WTC11 (cell line): Measurements from ENCODE around the gene MLEC.

Source experiments
- CREB1 ChIP-seq: sonication (generic); formaldehyde crosslinking; IDR thresholded peaks from 2 replicates; pipeline ENCODE4 v1.8.0; 2023; ENCODE audit warnings: mild to moderate bottlenecking, missing genetic modification reagents
- FOXJ3 ChIP-seq: sonication (generic); formaldehyde crosslinking; IDR thresholded peaks from 2 replicates; pipeline ENCODE4 v1.9.0; 2021; ENCODE audit warnings: missing genetic modification reagents, mild to moderate bottlenecking, borderline replicate concordance
- RELA ChIP-seq: sonication (generic); formaldehyde crosslinking; IDR thresholded peaks from 2 replicates; pipeline ENCODE4 v1.8.1; 2022; ENCODE audit warnings: missing genetic modification reagents, mild to moderate bottlenecking, borderline replicate concordance
- SP1 ChIP-seq: sonication (generic); formaldehyde crosslinking; conservative IDR thresholded peaks from 2 replicates; pipeline ENCODE4 v1.8.1; 2022; ENCODE audit warnings: missing genetic modification reagents
- TCF7 ChIP-seq: sonication (generic); formaldehyde crosslinking; IDR thresholded peaks from 2 replicates; pipeline ENCODE4 v1.8.0; 2022; ENCODE audit warnings: mild to moderate bottlenecking, low read depth, missing genetic modification reagents, moderate library complexity
- TF ChIP-seq, protein P1 (sequence below): fragments of 200-600 bp; IDR thresholded peaks from 2 replicates; pipeline ENCODE4 v1.8.0; 2022; ENCODE audit warnings: antibody characterized with exemption
- TF ChIP-seq, protein P2 (sequence below): sonication (generic); formaldehyde crosslinking; IDR thresholded peaks from 2 replicates; pipeline ENCODE4 v1.8.0; 2022; ENCODE audit warnings: missing genetic modification reagents
- TF ChIP-seq, protein P3 (sequence below): sonication (generic); formaldehyde crosslinking; IDR thresholded peaks from 2 replicates; pipeline ENCODE4 v1.8.1; 2023; ENCODE audit warnings: mild to moderate bottlenecking, missing genetic modification reagents, moderate library complexity
- TF ChIP-seq, protein P4 (sequence below): sonication (generic); formaldehyde crosslinking; conservative IDR thresholded peaks from 2 replicates; pipeline ENCODE4 v1.8.1; 2023; ENCODE audit warnings: mild to moderate bottlenecking, low read depth, missing genetic modification reagents, moderate library complexity

DNA sequence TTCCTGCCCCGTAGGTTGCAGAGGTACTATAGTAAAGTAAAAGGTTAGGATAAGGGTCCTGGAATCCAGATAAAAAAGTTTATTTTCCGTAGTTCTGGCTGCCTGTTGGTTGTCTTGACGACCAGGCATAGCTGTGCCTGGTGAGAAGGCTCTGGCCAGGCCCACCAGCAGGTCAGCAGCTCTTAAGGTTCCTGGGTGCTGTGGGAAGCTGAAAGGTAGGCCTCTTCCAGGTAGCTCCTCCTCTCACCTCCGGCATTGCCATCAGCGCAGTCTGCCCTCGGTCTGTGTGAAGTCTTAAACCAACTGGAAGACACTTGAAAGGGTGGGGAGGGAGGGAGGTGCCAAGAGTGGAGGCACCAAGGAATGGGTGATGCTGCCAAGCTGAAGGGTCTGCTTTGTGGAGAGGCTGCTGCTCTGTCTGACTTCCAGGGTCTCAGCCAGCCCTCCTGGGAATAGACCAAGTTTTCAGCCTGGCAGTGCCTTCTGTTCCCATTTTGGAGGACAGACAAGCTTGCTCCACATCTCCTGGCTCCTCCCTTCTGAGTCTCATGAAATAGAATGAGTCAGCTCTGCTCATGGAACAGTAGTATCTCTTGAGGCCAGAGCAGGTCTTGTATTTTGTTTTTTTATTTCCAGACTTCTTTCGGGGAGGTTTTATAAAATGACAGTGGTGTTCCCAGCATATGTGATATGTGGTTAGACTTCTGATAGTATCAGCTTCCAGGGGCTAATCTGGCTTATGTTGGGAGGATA is 33.5 kb downstream of the MLEC start:
- TF ChIP-seq, protein P1, sequence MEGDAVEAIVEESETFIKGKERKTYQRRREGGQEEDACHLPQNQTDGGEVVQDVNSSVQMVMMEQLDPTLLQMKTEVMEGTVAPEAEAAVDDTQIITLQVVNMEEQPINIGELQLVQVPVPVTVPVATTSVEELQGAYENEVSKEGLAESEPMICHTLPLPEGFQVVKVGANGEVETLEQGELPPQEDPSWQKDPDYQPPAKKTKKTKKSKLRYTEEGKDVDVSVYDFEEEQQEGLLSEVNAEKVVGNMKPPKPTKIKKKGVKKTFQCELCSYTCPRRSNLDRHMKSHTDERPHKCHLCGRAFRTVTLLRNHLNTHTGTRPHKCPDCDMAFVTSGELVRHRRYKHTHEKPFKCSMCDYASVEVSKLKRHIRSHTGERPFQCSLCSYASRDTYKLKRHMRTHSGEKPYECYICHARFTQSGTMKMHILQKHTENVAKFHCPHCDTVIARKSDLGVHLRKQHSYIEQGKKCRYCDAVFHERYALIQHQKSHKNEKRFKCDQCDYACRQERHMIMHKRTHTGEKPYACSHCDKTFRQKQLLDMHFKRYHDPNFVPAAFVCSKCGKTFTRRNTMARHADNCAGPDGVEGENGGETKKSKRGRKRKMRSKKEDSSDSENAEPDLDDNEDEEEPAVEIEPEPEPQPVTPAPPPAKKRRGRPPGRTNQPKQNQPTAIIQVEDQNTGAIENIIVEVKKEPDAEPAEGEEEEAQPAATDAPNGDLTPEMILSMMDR: no peak
- TF ChIP-seq, protein P2, sequence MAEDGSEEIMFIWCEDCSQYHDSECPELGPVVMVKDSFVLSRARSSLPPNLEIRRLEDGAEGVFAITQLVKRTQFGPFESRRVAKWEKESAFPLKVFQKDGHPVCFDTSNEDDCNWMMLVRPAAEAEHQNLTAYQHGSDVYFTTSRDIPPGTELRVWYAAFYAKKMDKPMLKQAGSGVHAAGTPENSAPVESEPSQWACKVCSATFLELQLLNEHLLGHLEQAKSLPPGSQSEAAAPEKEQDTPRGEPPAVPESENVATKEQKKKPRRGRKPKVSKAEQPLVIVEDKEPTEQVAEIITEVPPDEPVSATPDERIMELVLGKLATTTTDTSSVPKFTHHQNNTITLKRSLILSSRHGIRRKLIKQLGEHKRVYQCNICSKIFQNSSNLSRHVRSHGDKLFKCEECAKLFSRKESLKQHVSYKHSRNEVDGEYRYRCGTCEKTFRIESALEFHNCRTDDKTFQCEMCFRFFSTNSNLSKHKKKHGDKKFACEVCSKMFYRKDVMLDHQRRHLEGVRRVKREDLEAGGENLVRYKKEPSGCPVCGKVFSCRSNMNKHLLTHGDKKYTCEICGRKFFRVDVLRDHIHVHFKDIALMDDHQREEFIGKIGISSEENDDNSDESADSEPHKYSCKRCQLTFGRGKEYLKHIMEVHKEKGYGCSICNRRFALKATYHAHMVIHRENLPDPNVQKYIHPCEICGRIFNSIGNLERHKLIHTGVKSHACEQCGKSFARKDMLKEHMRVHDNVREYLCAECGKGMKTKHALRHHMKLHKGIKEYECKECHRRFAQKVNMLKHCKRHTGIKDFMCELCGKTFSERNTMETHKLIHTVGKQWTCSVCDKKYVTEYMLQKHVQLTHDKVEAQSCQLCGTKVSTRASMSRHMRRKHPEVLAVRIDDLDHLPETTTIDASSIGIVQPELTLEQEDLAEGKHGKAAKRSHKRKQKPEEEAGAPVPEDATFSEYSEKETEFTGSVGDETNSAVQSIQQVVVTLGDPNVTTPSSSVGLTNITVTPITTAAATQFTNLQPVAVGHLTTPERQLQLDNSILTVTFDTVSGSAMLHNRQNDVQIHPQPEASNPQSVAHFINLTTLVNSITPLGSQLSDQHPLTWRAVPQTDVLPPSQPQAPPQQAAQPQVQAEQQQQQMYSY: no peak
- TF ChIP-seq CREB1: no peak
- TF ChIP-seq, protein P3, sequence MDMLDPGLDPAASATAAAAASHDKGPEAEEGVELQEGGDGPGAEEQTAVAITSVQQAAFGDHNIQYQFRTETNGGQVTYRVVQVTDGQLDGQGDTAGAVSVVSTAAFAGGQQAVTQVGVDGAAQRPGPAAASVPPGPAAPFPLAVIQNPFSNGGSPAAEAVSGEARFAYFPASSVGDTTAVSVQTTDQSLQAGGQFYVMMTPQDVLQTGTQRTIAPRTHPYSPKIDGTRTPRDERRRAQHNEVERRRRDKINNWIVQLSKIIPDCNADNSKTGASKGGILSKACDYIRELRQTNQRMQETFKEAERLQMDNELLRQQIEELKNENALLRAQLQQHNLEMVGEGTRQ (CRISPR knock-in tag): no peak
- TF ChIP-seq TCF7 (CRISPR knock-in tag): no peak
- TF ChIP-seq FOXJ3: no peak
- TF ChIP-seq, protein P4, sequence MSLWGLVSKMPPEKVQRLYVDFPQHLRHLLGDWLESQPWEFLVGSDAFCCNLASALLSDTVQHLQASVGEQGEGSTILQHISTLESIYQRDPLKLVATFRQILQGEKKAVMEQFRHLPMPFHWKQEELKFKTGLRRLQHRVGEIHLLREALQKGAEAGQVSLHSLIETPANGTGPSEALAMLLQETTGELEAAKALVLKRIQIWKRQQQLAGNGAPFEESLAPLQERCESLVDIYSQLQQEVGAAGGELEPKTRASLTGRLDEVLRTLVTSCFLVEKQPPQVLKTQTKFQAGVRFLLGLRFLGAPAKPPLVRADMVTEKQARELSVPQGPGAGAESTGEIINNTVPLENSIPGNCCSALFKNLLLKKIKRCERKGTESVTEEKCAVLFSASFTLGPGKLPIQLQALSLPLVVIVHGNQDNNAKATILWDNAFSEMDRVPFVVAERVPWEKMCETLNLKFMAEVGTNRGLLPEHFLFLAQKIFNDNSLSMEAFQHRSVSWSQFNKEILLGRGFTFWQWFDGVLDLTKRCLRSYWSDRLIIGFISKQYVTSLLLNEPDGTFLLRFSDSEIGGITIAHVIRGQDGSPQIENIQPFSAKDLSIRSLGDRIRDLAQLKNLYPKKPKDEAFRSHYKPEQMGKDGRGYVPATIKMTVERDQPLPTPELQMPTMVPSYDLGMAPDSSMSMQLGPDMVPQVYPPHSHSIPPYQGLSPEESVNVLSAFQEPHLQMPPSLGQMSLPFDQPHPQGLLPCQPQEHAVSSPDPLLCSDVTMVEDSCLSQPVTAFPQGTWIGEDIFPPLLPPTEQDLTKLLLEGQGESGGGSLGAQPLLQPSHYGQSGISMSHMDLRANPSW (CRISPR knock-in tag): no peak
- no peak for TF ChIP-seq SP1 (CRISPR knock-in tag)
- TF ChIP-seq RELA (CRISPR knock-in tag): no peak
